Epidermal melanocyte (primary cell): ENCODE results near the gene PPP1R15B.
"Not testable (repeated sequence)": the region's sequence is repeated elsewhere in the genome, so short reads cannot be mapped to it uniquely, and the experiment has no call there.

ENCODE experiments used
- DNase-seq: peaks from one replicate; pipeline ENCODE4 v3.0.0; 2011; ENCODE audit warnings: low spot score; ENCODE audit not compliant: insufficient read length

Gene PPP1R15B

DNA sequence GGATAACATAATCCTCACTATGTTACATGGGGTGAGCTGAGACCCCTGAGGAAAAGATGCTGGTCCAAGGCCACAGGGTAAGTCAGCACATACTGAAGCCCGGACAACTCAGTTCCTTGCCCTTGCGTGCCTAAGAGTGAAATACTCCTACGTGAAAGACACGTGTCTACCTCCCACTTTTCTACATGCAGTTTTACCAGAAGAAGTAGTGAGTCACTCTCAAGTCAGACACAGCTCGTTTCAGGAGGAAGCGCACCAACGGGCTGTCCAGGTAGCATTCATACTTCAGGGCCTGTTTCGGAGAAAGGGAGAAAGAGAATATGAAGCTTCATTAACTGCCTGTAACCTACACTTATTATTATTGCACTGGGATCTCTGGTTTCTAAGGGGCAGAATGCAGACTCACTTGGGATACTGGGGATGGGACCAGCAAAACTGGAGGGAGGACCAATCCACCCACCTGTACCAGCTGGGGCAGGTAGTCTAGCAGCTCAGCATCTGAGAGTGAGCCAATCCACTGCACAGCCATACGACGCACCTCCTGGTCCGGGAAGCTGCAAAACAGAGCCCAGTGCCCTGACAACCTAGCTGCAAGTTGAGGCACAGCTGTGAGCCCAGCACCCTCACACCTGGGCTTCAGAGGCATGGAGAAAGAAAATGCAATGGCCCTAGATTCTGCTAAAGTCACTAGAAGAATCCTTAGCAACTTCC is 32.4 kb upstream of the PPP1R15B start:
- no peak for DNase-seq

GRCh38 chr1:204443260-204443619 is 31.6 kb upstream of the PPP1R15B start:
- no peak for DNase-seq

- DNase-seq, result no peak
These were observed 31.0 kb upstream of the PPP1R15B start for GRCh38 chr1:204442376-204443259.

GRCh38 chr1:204441558-204441957 is 29.9 kb upstream of the PPP1R15B start:
- DNase-seq, result no peak

- no peak for DNase-seq
These were observed 28.2 kb upstream of the PPP1R15B start for GRCh38 chr1:204439621-204440375.

- DNase-seq, result peak; percentile 46
These were observed 27.0 kb upstream of the PPP1R15B start for GRCh38 chr1:204438628-204439027.

DNA sequence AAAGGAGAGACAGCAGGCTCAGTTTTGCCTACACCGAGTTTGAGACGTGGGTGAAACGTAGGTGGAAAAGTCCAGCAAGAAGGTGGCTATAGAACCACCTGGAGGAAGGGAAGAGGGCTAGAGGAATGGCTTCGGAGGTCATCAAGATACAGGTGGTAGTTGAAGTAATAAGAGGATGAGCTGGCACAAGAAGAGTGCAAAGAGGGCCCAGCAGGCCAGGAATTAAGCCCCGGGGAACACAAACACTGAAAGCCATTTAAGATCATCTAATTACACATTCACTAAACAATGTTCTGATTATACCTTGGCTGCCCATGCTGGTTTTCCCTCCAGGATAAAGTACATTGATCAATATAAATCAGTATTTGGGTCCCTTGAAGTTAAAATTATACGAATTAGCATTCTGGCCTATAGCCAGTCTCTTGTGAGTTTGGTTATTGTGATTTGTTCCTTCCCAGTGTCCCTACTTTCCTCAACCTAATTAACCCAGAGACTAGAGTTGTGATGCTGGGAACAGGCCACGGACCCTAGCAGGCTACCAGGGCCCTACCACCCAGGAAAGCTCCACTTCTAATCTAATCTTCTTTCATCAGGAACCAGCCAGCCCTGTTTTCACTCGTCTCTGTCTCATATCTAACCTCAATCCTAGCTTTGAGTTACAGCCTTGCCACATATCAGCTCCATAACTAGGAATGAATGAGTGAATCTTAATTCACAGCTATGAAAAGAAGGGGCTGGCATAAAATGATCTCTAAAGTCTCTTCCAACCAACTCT is 26.4 kb upstream of the PPP1R15B start:
- DNase-seq, result no peak

GRCh38 chr1:204435872-204436271 is 24.3 kb upstream of the PPP1R15B start:
- no peak for DNase-seq

DNA sequence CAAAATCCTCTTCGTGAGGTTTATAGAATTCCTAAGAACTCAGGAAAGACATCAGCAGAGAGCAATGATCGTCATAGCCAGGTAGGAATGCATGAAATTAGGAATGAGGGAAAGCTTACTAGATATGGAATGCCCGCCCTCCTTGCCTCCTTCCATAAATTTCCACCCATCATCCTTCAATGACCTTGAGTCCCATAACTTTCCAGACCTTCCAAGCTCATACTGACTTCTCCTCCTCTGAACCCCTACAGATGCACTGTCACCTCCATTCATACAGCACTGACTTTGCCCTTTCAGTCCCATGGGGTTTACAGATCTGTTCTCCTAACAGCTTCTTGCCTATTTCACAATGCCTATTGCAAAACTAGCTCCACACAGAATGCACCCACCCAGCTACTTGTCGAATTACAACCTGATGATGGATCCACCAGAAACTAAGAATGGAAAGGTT is 23.8 kb upstream of the PPP1R15B start:
- no peak for DNase-seq

- no peak for DNase-seq
These were observed 22.6 kb upstream of the PPP1R15B start for GRCh38 chr1:204434116-204434755.

- DNase-seq, result no peak
These were observed 21.1 kb upstream of the PPP1R15B start for GRCh38 chr1:204432708-204433107.

DNA sequence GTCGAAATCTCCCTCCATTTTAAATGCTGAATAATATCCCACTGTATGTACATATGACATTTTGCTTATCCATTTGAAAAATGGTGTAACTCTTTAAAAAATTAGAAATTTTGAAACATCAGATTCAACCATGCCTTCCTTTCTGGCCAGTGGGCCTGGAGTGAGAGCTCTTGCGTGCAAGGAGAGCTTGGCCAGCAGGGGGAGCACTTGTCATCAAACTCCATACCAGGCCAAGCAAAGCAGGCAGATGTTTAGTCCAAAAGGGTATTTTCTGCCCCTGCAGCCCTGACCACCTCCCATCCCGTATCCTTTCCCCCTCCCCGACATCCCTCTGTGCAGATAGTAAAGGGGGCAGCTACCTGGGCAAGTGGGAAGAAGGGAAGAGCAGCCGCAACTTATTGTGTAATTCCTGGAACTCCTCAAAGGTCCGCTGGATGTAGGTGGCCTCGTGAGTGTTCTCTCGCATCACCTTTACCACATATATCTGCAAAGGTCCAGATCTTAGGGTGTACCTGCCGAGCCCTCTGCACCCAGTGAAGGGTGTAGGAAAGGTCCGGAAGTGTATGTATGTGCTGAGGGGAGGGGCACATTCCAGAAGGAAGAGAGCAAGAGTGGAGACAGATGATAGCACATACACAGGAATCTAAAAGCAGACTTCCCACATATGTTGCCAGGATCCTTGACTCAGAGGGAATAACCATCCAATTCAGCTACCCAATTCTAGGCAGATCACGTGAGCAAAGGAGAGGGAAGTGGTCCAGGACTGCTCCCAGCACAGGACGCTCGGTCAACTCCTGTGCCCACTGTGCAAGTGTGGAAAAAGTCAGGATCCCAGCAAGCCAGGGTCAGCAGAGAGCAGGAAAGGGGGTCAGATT is 19.9 kb upstream of the PPP1R15B start:
- DNase-seq, result peak; percentile 87

DNA sequence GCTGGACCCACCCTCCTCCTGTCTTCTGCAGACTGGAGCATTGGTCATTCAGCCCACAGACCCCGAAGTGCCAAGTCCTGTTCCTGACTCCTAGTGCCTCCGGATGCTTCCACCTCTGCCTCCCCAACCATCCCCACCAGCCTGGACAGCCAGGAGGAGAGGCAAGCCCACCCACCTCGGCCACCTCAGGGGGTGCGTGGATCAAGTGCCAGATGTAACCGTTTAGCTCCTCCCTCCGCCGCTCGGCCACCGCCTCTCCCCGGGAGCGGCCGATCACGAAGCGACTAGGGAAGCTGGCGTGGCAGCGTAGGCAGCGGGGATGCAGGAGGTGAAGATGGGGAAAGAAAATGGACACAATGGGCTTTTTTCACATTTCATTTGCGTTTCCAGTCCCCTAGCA is 18.1 kb upstream of the PPP1R15B start:
- DNase-seq, result no peak

DNA sequence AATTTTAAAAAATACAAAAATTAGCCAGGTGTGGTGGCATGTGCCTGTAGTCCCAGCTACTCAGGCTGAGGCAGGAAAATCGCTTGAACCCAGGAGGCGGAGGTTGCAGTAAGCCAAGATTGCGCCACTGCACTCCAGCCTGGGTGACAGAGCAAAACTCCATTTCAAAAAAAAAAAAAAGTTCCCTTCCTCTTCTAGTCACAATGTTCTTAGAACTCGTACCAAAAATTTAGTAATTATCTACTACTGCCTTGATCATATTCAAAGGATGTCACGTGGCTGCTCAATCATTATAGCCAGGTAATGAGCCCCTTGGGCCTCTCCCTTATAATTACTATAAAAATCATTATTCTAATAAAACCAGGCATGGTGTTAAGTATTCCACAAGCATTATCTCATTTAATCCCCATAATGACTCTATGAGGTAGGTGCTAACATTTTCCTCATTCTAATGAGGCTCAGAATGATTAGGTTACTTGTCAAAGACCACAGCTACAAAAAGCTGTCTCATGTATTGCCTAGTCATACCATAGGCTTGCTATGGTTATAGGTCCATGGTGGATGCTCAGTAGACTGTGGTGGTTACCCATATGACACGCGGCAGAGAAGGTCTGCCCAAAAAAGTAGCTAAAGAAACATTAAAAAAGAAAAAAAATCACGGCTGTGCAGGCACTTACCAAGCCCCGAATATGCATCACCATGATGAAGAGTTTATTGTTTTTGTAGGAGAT is 15.5 kb upstream of the PPP1R15B start:
- DNase-seq, result no peak

DNA sequence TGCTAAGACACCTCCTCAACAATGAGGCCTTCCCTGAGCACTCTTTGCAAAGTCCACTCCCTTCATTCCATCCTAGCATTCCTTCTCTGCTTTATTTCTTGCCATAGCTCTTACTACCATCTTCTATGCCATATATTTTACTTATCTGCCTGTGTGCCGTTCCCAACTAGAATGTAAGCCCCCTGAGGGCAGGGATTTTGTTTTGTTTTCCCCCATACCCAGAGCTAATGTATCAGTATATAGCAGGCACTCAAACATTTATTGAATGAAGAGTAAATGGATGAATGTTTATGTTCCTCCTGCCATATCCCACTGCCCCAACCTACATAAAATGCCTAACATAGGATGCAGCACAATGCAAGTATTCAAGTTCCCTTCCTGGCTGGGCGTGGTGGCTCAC is 14.9 kb upstream of the PPP1R15B start:
- no peak for DNase-seq

DNA sequence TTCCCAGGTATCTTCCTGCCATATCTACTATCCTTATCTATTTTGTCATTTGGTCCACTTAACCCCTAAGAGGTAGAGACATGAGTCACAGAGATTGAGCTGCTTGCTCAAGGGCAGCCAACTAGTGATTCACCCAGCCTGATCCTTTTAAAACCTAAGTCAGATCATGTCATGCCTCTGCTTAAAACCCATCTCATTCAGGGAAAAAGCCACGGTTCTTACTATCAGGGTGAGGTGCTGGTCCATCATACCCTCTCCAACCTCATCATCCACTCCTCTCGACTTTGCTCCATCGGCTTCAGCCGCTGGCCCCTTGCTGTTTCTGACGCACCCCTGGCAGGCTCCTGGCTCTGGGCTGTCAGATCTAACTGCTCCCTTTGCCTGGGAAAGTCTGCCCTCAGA is 14.4 kb upstream of the PPP1R15B start:
- no peak for DNase-seq

GRCh38 chr1:204424621-204425020 is 13.0 kb upstream of the PPP1R15B start:
- no peak for DNase-seq

DNA sequence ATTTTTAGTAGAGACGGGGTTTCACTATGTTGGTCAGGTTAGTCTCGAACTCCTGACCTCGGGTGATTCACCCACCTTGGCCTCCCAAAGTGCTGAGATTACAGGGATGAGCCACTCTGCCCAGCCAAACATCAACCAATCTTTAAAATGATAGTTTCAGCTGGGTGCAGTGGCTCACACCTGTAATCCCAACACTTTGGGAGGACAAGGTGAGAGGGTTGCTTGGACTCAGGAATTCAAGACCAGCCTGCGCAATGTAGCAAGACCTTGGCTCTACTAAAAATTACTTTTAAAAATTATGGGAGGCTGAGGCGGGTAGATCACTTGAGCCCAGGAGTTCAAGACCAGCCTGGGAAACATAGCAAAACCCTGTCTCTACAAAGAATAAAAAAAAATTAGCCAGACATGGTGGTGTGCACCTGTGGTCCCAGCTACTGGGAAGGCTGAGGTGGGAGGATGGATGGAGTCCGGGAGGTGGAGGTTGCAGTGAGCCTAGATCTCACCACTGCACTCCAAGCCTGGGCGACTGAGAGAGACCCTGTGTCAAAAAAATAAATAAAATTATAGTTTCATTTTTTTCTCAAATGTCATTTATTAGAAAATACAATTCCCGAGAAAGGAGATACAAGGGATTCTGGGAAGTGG is 10.6 kb upstream of the PPP1R15B start:
- not testable (repeated sequence) for DNase-seq

- no peak for DNase-seq
These were observed 9.8 kb upstream of the PPP1R15B start for GRCh38 chr1:204421441-204421840.
